Cardiac muscle cell (in vitro differentiated cells and primary cell): ENCODE results near the gene CAPNS1. TPM values are rescaled to one million over a fixed set of nuclear protein-coding genes. Genes with fewer than 3 reads are reported as not detected.

ENCODE experiments used
- DNase-seq, 2 donors: peaks; one replicate each; pipeline versions ENCODE4 v3.0.0 to v3.0.0-alpha.2; 2010 to 2017; ENCODE audit warnings: low read depth in 1 of 2, low spot score in 1 of 2
- H3K27ac ChIP-seq: fragments of 200-600 bp; sonication (generic); 2 replicates; pipeline ENCODE4 v1.5.1; 2016
- H3K27me3 ChIP-seq: fragments of 200-600 bp; sonication (generic); 2 replicates; pipeline ENCODE4 v1.6.0; 2016; ENCODE audit warnings: control low read depth
- H3K36me3 ChIP-seq: fragments of 200-600 bp; sonication (generic); 2 replicates; pipeline ENCODE4 v1.5.1; 2016; ENCODE audit warnings: control low read depth
- H3K4me1 ChIP-seq: fragments of 200-600 bp; sonication (generic); 2 replicates; pipeline ENCODE4 v1.8.1; 2017; ENCODE audit warnings: low read depth, mild to moderate bottlenecking, mixed run types
- H3K4me3 ChIP-seq: fragments of 200-600 bp; sonication (generic); 2 replicates; pipeline ENCODE4 v1.5.1; 2016; ENCODE audit warnings: mild to moderate bottlenecking
- H3K9me3 ChIP-seq: fragments of 200-600 bp; sonication (generic); 2 replicates; pipeline ENCODE4 v1.5.1; 2017; ENCODE audit warnings: low read depth, mild to moderate bottlenecking, control low read depth
- polyA plus RNA-seq: library from polyadenylated mRNA; unstranded; fragments of >200 nt; fragmentation: Nextera tagmentation; extraction: Ambion mirVana; gene quantifications from 2 replicates; pipeline ENCODE4 v1.2.1, GENCODE V29; 2016
- total RNA-seq: library from RNA; depleted of rRNA; stranded (reverse); fragments of >200 nt; gene quantifications from 2 replicates; pipeline ENCODE4 v1.2.3, GENCODE V29; 2016
- TF ChIP-seq, protein P1 (sequence below): IDR thresholded peaks from 2 replicates; pipeline ENCODE4 v1.5.1; 2012; ENCODE audit warnings: low read depth, mild to moderate bottlenecking, low read length

CAPNS1 gene
- total and polyA plus RNA-seq, 2 experiments from 2014 or later: 198 to 413 TPM

DNA sequence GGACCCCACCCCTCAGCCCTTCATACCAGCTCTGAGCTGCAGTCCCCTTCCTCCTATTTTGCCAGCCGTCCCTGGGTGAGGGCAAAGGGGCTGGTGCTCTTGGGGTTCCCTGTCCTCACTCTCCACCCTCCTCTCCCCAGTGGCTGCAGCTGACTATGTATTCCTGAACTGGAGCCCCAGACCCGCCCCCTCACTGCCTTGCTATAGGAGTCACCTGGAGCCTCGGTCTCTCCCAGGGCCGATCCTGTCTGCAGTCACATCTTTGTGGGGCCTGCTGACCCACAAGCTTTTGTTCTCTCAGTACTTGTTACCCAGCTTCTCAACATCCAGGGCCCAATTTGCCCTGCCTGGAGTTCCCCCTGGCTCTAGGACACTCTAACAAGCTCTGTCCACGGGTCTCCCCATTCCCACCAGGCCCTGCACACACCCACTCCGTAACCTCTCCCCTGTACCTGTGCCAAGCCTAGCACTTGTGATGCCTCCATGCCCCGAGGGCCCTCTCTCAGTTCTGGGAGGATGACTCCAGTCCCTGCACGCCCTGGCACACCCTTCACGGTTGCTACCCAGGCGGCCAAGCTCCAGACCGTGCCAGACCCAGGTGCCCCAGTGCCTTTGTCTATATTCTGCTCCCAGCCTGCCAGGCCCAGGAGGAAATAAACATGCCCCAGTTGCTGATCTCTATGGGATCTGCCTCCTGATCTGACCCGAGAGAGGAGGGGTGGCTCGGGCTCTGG is 10.0 kb downstream of the CAPNS1 start:
- H3K27ac ChIP-seq: no peak overlapping the region
- no peaks in the 10 kb centered on the region for H3K9me3 ChIP-seq
- H3K4me1 ChIP-seq: no peaks in the 10 kb centered on the region
- H3K4me3 ChIP-seq: no peak overlapping the region
- H3K27me3 ChIP-seq: no peaks in the 10 kb centered on the region
- DNase-seq: no peak
- TF ChIP-seq, protein P1, sequence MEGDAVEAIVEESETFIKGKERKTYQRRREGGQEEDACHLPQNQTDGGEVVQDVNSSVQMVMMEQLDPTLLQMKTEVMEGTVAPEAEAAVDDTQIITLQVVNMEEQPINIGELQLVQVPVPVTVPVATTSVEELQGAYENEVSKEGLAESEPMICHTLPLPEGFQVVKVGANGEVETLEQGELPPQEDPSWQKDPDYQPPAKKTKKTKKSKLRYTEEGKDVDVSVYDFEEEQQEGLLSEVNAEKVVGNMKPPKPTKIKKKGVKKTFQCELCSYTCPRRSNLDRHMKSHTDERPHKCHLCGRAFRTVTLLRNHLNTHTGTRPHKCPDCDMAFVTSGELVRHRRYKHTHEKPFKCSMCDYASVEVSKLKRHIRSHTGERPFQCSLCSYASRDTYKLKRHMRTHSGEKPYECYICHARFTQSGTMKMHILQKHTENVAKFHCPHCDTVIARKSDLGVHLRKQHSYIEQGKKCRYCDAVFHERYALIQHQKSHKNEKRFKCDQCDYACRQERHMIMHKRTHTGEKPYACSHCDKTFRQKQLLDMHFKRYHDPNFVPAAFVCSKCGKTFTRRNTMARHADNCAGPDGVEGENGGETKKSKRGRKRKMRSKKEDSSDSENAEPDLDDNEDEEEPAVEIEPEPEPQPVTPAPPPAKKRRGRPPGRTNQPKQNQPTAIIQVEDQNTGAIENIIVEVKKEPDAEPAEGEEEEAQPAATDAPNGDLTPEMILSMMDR: no peak
- peaks cover 31% of the 10 kb centered on the region for H3K36me3 ChIP-seq

DNA sequence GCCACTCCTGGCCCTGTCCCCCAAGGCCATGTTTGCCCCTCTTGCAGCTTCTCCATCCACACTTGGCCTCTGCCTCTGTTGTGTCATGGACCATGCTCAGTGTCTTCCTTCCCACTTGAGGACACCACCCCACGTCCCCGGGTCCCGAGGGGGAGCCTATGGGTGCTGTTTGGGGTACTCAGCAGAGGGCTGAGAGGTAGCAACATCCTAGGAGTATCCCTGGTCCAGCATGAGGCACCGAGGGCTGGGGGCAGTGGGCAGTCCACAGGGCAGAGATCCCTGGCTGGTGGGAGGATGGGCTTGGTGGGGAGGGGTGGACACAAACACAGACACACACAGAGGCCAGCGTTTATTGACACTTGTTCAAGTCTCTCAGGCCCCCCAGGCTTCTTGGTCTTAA is 10.7 kb downstream of the CAPNS1 start:
- no peaks in the 10 kb centered on the region for H3K9me3 ChIP-seq
- TF ChIP-seq, protein P1: no peak
- H3K4me1 ChIP-seq: no peaks in the 10 kb centered on the region
- H3K27ac ChIP-seq: no peak overlapping the region
- DNase-seq: no peak
- no peaks in the 10 kb centered on the region for H3K27me3 ChIP-seq
- peaks cover 26% of the 10 kb centered on the region for H3K36me3 ChIP-seq
- H3K4me3 ChIP-seq: no peak overlapping the region

DNA sequence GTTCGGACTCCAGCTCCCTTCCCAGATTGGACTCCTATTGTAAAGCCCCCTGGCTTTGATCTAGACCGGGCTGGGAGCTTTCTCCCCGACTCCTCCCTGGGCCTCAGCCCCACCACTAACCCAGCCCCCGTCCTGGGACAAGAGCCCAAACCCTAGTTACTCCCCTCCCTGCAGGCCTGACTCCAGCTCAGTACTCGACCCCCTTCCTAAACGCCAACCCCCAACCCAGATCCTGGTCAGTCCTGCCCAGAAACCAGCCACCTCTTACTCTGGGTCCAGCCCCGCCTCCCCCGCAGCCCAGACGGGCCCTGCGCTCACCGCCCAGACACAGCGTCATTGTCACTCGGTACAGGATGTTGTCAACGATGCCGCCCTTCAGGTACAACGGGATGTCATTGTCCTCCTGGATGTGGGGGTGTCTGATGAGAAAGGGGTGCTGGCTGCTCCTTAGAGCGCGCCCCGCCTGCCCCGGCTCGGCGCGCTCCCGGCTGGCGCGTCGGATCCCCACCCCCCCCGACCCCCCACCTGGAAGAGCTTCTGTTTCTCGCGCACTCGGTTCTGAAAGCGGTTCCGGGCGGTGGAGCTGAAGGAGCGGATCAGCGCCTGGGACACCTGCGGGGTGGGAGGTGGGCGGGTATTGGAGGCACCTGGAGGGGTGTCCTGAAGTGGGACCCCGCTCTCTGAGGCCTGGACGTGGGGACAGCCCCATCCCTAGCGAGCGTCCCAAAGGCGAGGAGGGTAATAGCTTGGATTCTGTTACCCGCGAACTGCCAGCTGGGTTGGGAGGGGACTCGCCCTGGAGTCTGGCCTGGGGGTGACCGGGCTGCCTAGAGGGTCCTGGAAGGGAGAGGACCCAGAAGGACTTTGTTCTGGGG is 11.5 kb downstream of the CAPNS1 start:
- TF ChIP-seq, protein P1: no peak
- Histone ChIP-seq H3K27ac (no peak overlapping the region), H3K4me1 (no peaks in the 10 kb centered on the region), H3K36me3 (peaks cover 18% of the 10 kb centered on the region), H3K9me3 (no peaks in the 10 kb centered on the region), H3K4me3 (no peak overlapping the region), H3K27me3 (no peaks in the 10 kb centered on the region)
- peak in 1 of 2 donors; percentile 18 for DNase-seq

DNA sequence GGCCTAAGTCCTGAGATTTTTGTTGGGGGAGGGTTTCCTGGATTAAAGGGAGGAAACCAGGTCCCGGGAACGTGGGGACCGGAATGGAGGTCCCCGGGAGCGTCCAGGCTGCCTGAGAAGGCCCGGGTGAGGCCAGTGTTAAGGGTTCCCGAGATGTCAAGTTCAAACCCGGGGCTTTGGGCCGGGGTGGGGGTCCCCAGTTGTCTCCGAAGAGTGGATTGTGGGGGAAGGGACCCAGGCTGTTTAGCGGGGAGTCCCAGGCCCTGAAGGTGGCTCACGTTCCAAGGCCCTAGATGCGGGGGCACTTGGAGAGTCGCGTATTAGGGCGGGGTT is 12.1 kb downstream of the CAPNS1 start:
- Histone ChIP-seq H3K27ac (no peak overlapping the region), H3K27me3 (no peaks in the 10 kb centered on the region), H3K9me3 (no peaks in the 10 kb centered on the region), H3K4me1 (no peaks in the 10 kb centered on the region), H3K36me3 (peaks cover 16% of the 10 kb centered on the region), H3K4me3 (no peak overlapping the region)
- peak in 1 of 2 donors; percentile 10 for DNase-seq
- TF ChIP-seq, protein P1: no peak

DNA sequence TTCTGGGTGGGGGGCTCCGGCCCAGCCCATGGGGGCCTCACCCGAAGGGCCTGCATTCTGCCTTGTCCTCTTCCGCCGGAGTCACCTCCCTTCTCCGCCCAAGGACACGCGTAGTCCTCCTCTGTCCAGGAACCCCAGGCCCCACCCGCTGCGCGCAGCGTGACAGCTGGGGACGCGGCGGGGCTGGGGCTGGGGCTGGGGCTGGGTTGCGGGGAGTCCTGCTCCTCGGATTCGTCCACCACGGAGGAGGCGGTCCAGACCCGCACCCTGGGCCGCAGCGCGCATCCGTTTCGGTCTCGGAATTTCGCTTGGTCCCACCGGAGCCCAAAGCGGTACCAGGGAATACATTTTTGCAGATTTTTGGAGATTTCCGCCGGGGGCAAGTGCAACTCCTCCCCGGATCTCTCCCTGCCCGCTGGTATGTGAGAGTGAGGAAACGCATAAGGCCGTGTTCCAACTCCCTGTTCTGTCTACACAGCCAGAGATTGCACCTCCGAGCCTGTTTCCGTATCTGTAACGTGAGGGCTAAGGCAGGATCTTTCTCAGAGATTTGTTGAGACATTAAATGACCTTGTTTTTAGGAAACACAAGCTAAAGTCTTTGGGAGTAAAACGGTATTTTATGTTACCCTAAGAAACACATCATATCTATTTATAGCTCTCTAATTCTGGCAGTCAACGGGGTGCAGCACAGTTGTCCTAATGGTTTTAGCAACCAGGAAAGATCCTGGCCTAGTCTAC is 12.7 kb downstream of the CAPNS1 start, which contains the start of gene COX7A1:
TSS of gene COX7A1 (minus strand) at position 96 of the 740 bp plus-strand sequence. CDS start at position 56, 40 bp downstream.
- TF ChIP-seq, protein P1: no peak
- Histone ChIP-seq H3K4me3 (no peak within 1 kb of the TSS), H3K9me3 (no peaks in the 10 kb centered on the region), H3K4me1 (no peaks in the 10 kb centered on the region), H3K27ac (no peak within 1 kb of the TSS), H3K27me3 (no peaks in the 10 kb centered on the region), H3K36me3 (peaks cover 13% of the 10 kb centered on the region)
- peak in 1 of 2 donors; percentile 74 for DNase-seq
